Neural progenitor cell (in vitro differentiated cells): ENCODE measurements around the gene POLE3. TPM values are rescaled to one million over a fixed set of nuclear protein-coding genes. Genes with fewer than 3 reads are reported as not detected.

Source experiments
- DNase-seq: peaks from one replicate; pipeline ENCODE4 v3.0.0-alpha.2; 2016; ENCODE audit warnings: low spot score
- H2AFZ ChIP-seq: fragments of 200-600 bp; sonication (generic); replicated peaks from 2 replicates; pipeline ENCODE4 v1.6.1; 2016; ENCODE audit warnings: antibody characterized with exemption
- H3F3A ChIP-seq: fragments of 200-600 bp; sonication (generic); 2 replicates; pipeline ENCODE4 v1.6.1; 2016; ENCODE audit warnings: antibody characterized with exemption, low read depth
- H3K27ac ChIP-seq: fragments of 200-600 bp; sonication (generic); 2 replicates; pipeline ENCODE4 v1.5.1; 2016; ENCODE audit warnings: mild to moderate bottlenecking
- H3K27me3 ChIP-seq: fragments of 200-600 bp; sonication (generic); 2 replicates; pipeline ENCODE4 v1.6.1; 2016; ENCODE audit warnings: mild to moderate bottlenecking, moderate library complexity
- H3K36me3 ChIP-seq: fragments of 200-600 bp; sonication (generic); 2 replicates; pipeline ENCODE4 v1.5.1; 2016
- H3K4me1 ChIP-seq: fragments of 200-600 bp; sonication (generic); 2 replicates; pipeline ENCODE4 v1.6.1; 2016; ENCODE audit warnings: mixed run types
- H3K4me2 ChIP-seq: fragments of 200-600 bp; sonication (generic); 2 replicates; pipeline ENCODE4 v1.6.1; 2016
- H3K4me3 ChIP-seq: fragments of 200-600 bp; sonication (generic); 2 replicates; pipeline ENCODE4 v1.5.1; 2016
- H3K79me2 ChIP-seq: fragments of 200-600 bp; sonication (generic); 2 replicates; pipeline ENCODE4 v1.6.1; 2016; ENCODE audit warnings: low read depth
- H3K9ac ChIP-seq: fragments of 200-600 bp; sonication (generic); 2 replicates; pipeline ENCODE4 v1.6.1; 2016
- H3K9me3 ChIP-seq: fragments of 200-600 bp; sonication (generic); 2 replicates; pipeline ENCODE4 v1.5.1; 2016; ENCODE audit warnings: low read depth
- H4K20me1 ChIP-seq: fragments of 200-600 bp; sonication (generic); 2 replicates; pipeline ENCODE4 v1.6.1; 2016; ENCODE audit warnings: low read depth
- H3K27ac Mint-ChIP-seq: 3 replicates; pipeline ENCODE4 v1.8.0; 2021; ENCODE audit warnings: mixed read lengths
- H3K27me3 Mint-ChIP-seq: 2 replicates; pipeline ENCODE4 v1.8.0; 2022; ENCODE audit warnings: low read depth, mild to moderate bottlenecking, inconsistent platforms, moderate library complexity, mixed read lengths; ENCODE audit not compliant: insufficient read depth
- H3K36me3 Mint-ChIP-seq: 3 replicates; pipeline ENCODE4 v1.8.0; 2021; ENCODE audit warnings: mixed read lengths
- H3K4me1 Mint-ChIP-seq: 3 replicates; pipeline ENCODE4 v1.8.0; 2021; ENCODE audit warnings: mixed read lengths
- H3K4me3 Mint-ChIP-seq: 3 replicates; pipeline ENCODE4 v1.8.0; 2021; ENCODE audit warnings: mild to moderate bottlenecking, moderate library complexity, mixed read lengths
- H3K9me3 Mint-ChIP-seq: 3 replicates; pipeline ENCODE4 v1.8.0; 2020; ENCODE audit warnings: mixed read lengths
- CTCF ChIP-seq: fragments of 200-600 bp; sonication (generic); IDR thresholded peaks from 2 replicates; pipeline ENCODE4 v1.5.1; 2017; ENCODE audit warnings: antibody characterized with exemption, mild to moderate bottlenecking
- EZH2 ChIP-seq: fragments of 200-600 bp; sonication (generic); IDR thresholded peaks from 2 replicates; pipeline ENCODE4 v1.6.1; 2017; ENCODE audit warnings: antibody characterized with exemption, mild to moderate bottlenecking, moderate library complexity
- EZH2phosphoT487 ChIP-seq: fragments of 200-600 bp; sonication (generic); IDR thresholded peaks from 2 replicates; pipeline ENCODE4 v1.6.1; 2017; ENCODE audit warnings: antibody characterized with exemption
- total RNA-seq: library from RNA; depleted of rRNA; stranded (reverse); fragments of >200 nt; gene quantifications from 2 replicates; pipeline ENCODE4 v1.2.3, GENCODE V29; 2015; ENCODE audit warnings: low replicate concordance

POLE3 gene
- total RNA-seq, 1 donor from 2014 or later: 57.8 TPM

- no peak overlapping the region for H3K4me3 Mint-ChIP-seq
- Histone ChIP-seq H3K36me3 (no peaks in the 10 kb centered on the region), H3K9me3 (no peaks in the 10 kb centered on the region), H4K20me1 (no peaks in the 10 kb centered on the region), H3K27ac (no peak overlapping the region), H3K79me2 (no peaks in the 10 kb centered on the region), H3K27me3 (no peaks in the 10 kb centered on the region), H3K4me1 (no peaks in the 10 kb centered on the region), H3K4me2 (no peak overlapping the region), H2AFZ (no peak overlapping the region), H3F3A (no peaks in the 10 kb centered on the region), H3K9ac (no peak overlapping the region), H3K4me3 (no peak overlapping the region)
- no peak for DNase-seq
- no peaks in the 10 kb centered on the region for H3K36me3 Mint-ChIP-seq
- H3K4me1 Mint-ChIP-seq: peaks cover 18% of the 10 kb centered on the region
- TF ChIP-seq CTCF: no peak
- TF ChIP-seq EZH2: no peak
- no peak for TF ChIP-seq EZH2phosphoT487
- H3K27ac Mint-ChIP-seq: no peak overlapping the region
- peaks cover 9% of the 10 kb centered on the region for H3K27me3 Mint-ChIP-seq
- H3K9me3 Mint-ChIP-seq: peaks cover 3% of the 10 kb centered on the region
These were observed 51.1 kb downstream of the POLE3 start for GRCh38 chr9:113359385-113359784.

Other genes with a start within 250 kb of the POLE3 start
- 18.6 and 25.5 TPM in 2 replicates for gene FKBP15, start 189.4 kb downstream of the POLE3 start, total RNA-seq
- gene SLC31A1, start 189.1 kb downstream of the POLE3 start, total RNA-seq: 22.1 and 26.0 TPM in 2 replicates
- 45.6 and 94.4 TPM in 2 replicates for gene CDC26, start 135.1 kb downstream of the POLE3 start, total RNA-seq
- 28.2 and 34.0 TPM in 2 replicates for gene PRPF4, start 135.0 kb downstream of the POLE3 start, total RNA-seq
- 0.09 and 0.28 TPM in 2 replicates for gene RNF183, start 107.3 kb downstream of the POLE3 start, total RNA-seq
- 2.5 and 3.2 TPM in 2 replicates for gene WDR31, start 70.4 kb downstream of the POLE3 start, total RNA-seq
- 0.25 and 0.58 TPM in 2 replicates for gene BSPRY, start 61.1 kb downstream of the POLE3 start, total RNA-seq
- gene HDHD3, start 33.7 kb downstream of the POLE3 start, total RNA-seq: 9.8 and 18.0 TPM in 2 replicates
- 17.4 and 20.8 TPM in 2 replicates for gene ALAD, start 9.4 kb downstream of the POLE3 start, total RNA-seq
- gene C9orf43, start 72 bp upstream of the POLE3 start, total RNA-seq: 0.50 and 1.3 TPM in 2 replicates
- 30.3 and 39.9 TPM in 2 replicates for gene RGS3, start 53.1 kb upstream of the POLE3 start, total RNA-seq